GM18498 (cell line): ENCODE results near the gene AK8.

Experiments
- ATAC-seq: cut with Tn5 transposase; IDR thresholded peaks from one replicate; pipeline ENCODE4 v1.9.1; 2021; ENCODE audit warnings: mild to moderate bottlenecking, moderate library complexity; ENCODE audit not compliant: unreplicated experiment

The AK8 gene

GRCh38 chr9:132745756-132746709, 132.1 kb downstream of the AK8 start:
- ATAC-seq, result no peak

GRCh38 chr9:132744881-132745755, 133.0 kb downstream of the AK8 start:
- no peak for ATAC-seq

- no peak for ATAC-seq
Observed at GRCh38 chr9:132743931-132744479, 134.1 kb downstream of the AK8 start.

GRCh38 chr9:132742821-132743311, 135.2 kb downstream of the AK8 start:
- no peak for ATAC-seq

- no peak for ATAC-seq
Observed at GRCh38 chr9:132740526-132741309, 137.4 kb downstream of the AK8 start.

GRCh38 chr9:132739710-132740310, 138.3 kb downstream of the AK8 start:
- ATAC-seq, result no peak

GRCh38 chr9:132733260-132733815, 144.7 kb downstream of the AK8 start:
- no peak for ATAC-seq

- ATAC-seq, result no peak
Observed at GRCh38 chr9:132732326-132733259, 145.5 kb downstream of the AK8 start.

- no peak for ATAC-seq
Observed at GRCh38 chr9:132731230-132731629, 146.9 kb downstream of the AK8 start.

- no peak for ATAC-seq
Observed at GRCh38 chr9:132730054-132731033, 147.7 kb downstream of the AK8 start.

GRCh38 chr9:132729235-132729890, 148.7 kb downstream of the AK8 start:
- ATAC-seq, result no peak

GRCh38 chr9:132728497-132728896, 149.6 kb downstream of the AK8 start:
- no peak for ATAC-seq

- no peak for ATAC-seq
Observed at GRCh38 chr9:132728071-132728470, 150.0 kb downstream of the AK8 start.

GRCh38 chr9:132726576-132727130, 151.4 kb downstream of the AK8 start:
- no peak for ATAC-seq

GRCh38 chr9:132725306-132725705, 152.8 kb downstream of the AK8 start:
- ATAC-seq, result no peak

- ATAC-seq, result no peak
Observed at GRCh38 chr9:132723809-132724208, 154.3 kb downstream of the AK8 start.
